HCT116 (cell line): ENCODE measurements around the gene TMEM201. TPM values are rescaled to one million over a fixed set of nuclear protein-coding genes. Genes with fewer than 3 reads are reported as not detected.

Experiments
- ATF3 ChIP-seq: IDR thresholded peaks from 2 replicates; pipeline ENCODE4 v1.6.1; 2012
- CBX3 ChIP-seq: IDR thresholded peaks from 2 replicates; pipeline ENCODE4 v1.6.1; 2012; ENCODE audit warnings: low read depth
- CTCF ChIP-seq, 3 experiments: fragments of 200-600 bp in 1 of 3; sonication (generic) in 1 of 3; IDR thresholded peaks in 2 of 3; conservative IDR thresholded peaks in 1 of 3; 2 replicates each; pipeline ENCODE4 v1.5.1; 2012 to 2017; ENCODE audit warnings: low read depth in 2 of 3, low read length in 2 of 3, antibody characterized with exemption in 1 of 3, borderline replicate concordance in 1 of 3, control low read depth in 1 of 3, mild to moderate bottlenecking in 1 of 3, mixed read lengths in 1 of 3, mixed run types in 1 of 3, moderate library complexity in 1 of 3; ENCODE audit not compliant: insufficient read depth in 1 of 3
- EGR1 ChIP-seq: IDR thresholded peaks from 2 replicates; pipeline ENCODE4 v1.6.1; 2012; ENCODE audit warnings: low read depth
- EZH2 ChIP-seq: fragments of 200-600 bp; sonication (generic); IDR thresholded peaks from 2 replicates; pipeline ENCODE4 v1.6.1; 2017; ENCODE audit warnings: antibody characterized with exemption, mixed run types
- FOSL1 ChIP-seq: IDR thresholded peaks from 2 replicates; pipeline ENCODE4 v1.6.1; 2012; ENCODE audit warnings: low read depth
- JUND ChIP-seq: IDR thresholded peaks from 2 replicates; pipeline ENCODE4 v1.6.1; 2012
- POLR2AphosphoS5 ChIP-seq: IDR thresholded peaks from 2 replicates; pipeline ENCODE4 v1.6.1; 2011; ENCODE audit warnings: mild to moderate bottlenecking, low read depth, low read length, moderate library complexity
- RAD21 ChIP-seq: IDR thresholded peaks from 2 replicates; pipeline ENCODE4 v1.6.1; 2012; ENCODE audit warnings: low read depth, mild to moderate bottlenecking
- TCF7L2 ChIP-seq: IDR thresholded peaks from 2 replicates; pipeline ENCODE4 v1.7.0; 2011; ENCODE audit warnings: borderline replicate concordance, inconsistent platforms; ENCODE audit not compliant: insufficient read depth, insufficient read length; ENCODE audit errors: extremely low read depth
- ZFX ChIP-seq: fragments of 450-650 bp; IDR thresholded peaks from 2 replicates; pipeline ENCODE4 v1.6.1; 2017
- ZNF274 ChIP-seq: fragments of 200-500 bp; sonication (Bioruptor generic); IDR thresholded peaks from 2 replicates; pipeline ENCODE4 v1.6.1; 2014; ENCODE audit warnings: mild to moderate bottlenecking, low read depth, low read length, inconsistent platforms
- total RNA-seq: library from RNA; stranded (reverse); gene quantifications from one replicate; pipeline ENCODE4 v1.2.1, GENCODE V29; 2021; ENCODE audit not compliant: unreplicated experiment

Gene TMEM201
- total RNA-seq, 1 experiment from 2014 or later, result 27.6 TPM

- TF ChIP-seq POLR2AphosphoS5 (peak; percentile 46; the same call in 1 of the 2 replicates), FOSL1 (no peak), ATF3 (no peak), CTCF (IDR thresholded peaks at IDR 0.05 in 2 of 3, conservative IDR thresholded peaks at IDR 0.05 in 1 of 3; ENCODE audit: borderline replicate concordance in 1 of 3, insufficient read depth in 1 of 3, low read depth in 2 of 3, low read length in 2 of 3) (peak; percentile 80 to 93 (median 90)), RAD21 (peak; percentile 63), JUND (0 out of 2 replicates have a peak, but pooled peaks have one; percentile 11), EZH2 (no peak), ZFX (no peak), TCF7L2 (no peak), EGR1 (no peak), ZNF274 (no peak), CBX3 (no peak)
Measured at GRCh38 chr1:9615316-9616063, 26.8 kb downstream of the TMEM201 start (continued).
